SKM-1 (cell line): ENCODE measurements around the gene SLC24A3.
A peak's percentile ranks its signal among the peaks of the same experiment; 100 is the strongest.
"Not testable (repeated sequence)": the region's sequence is repeated elsewhere in the genome, so short reads cannot be mapped to it uniquely, and the experiment has no call there.

Experiments used
- DNase-seq: peaks from one replicate; lab custom pipeline; 2025; ENCODE audit not compliant: unreplicated experiment; lab: John Stamatoyannopoulos, UW

The SLC24A3 gene

GRCh38 chr20:19616620-19617019, 404.2 kb downstream of the SLC24A3 start:
- no peak for DNase-seq

GRCh38 chr20:19617256-19617655, 404.8 kb downstream of the SLC24A3 start:
- no peak for DNase-seq

- DNase-seq, result no peak
Observed at GRCh38 chr20:19618711-19619110, 406.3 kb downstream of the SLC24A3 start.

- DNase-seq, result no peak
Observed at GRCh38 chr20:19619904-19620430, 407.5 kb downstream of the SLC24A3 start.

- DNase-seq, result no peak
Observed at GRCh38 chr20:19620446-19620845, 408.0 kb downstream of the SLC24A3 start.

GRCh38 chr20:19621072-19621471, 408.6 kb downstream of the SLC24A3 start:
- DNase-seq, result no peak

- DNase-seq, result no peak
Observed at GRCh38 chr20:19624221-19624965, 412.0 kb downstream of the SLC24A3 start.

- DNase-seq, result no peak
Observed at GRCh38 chr20:19625426-19625825, 413.0 kb downstream of the SLC24A3 start.

- DNase-seq, result no peak
Observed at GRCh38 chr20:19626896-19627295, 414.5 kb downstream of the SLC24A3 start.

GRCh38 chr20:19628570-19629134, 416.2 kb downstream of the SLC24A3 start:
- DNase-seq, result peak; percentile 6

- no peak for DNase-seq
Observed at GRCh38 chr20:19631410-19631809, 419.0 kb downstream of the SLC24A3 start.

- DNase-seq, result no peak
Observed at GRCh38 chr20:19633985-19634384, 421.5 kb downstream of the SLC24A3 start.

GRCh38 chr20:19639471-19640045, 427.1 kb downstream of the SLC24A3 start:
- DNase-seq, result not testable (repeated sequence)

- no peak for DNase-seq
Observed at GRCh38 chr20:19642860-19643259, 430.4 kb downstream of the SLC24A3 start.

GRCh38 chr20:19644085-19644484, 431.6 kb downstream of the SLC24A3 start:
- DNase-seq, result no peak

GRCh38 chr20:19646963-19647362, 434.5 kb downstream of the SLC24A3 start:
- DNase-seq, result no peak

- no peak for DNase-seq
Observed at GRCh38 chr20:19648024-19648423, 435.6 kb downstream of the SLC24A3 start.

- no peak for DNase-seq
Observed at GRCh38 chr20:19649041-19649440, 436.6 kb downstream of the SLC24A3 start.

- no peak for DNase-seq
Observed at GRCh38 chr20:19652591-19653026, 440.2 kb downstream of the SLC24A3 start.

- DNase-seq, result no peak
Observed at GRCh38 chr20:19653327-19653726, 440.9 kb downstream of the SLC24A3 start.

- no peak for DNase-seq
Observed at GRCh38 chr20:19654921-19655320, 442.5 kb downstream of the SLC24A3 start.

- DNase-seq, result no peak
Observed at GRCh38 chr20:19658137-19658536, 445.7 kb downstream of the SLC24A3 start.
